Stimulated activated CD8-positive, alpha-beta memory T cell treated with anti-CD3 and anti-CD28 coated beads, Interleukin-7, amount 100 ng/mL, for 4 hours (primary cell): Measurements from ENCODE around the gene SLC24A5.

Experiments used
- DNase-seq, 2 donors: peaks; one replicate each; pipeline ENCODE4 v3.0.0-alpha.2; 2020; ENCODE audit warnings: low read depth in 2 of 2

Gene SLC24A5

DNA sequence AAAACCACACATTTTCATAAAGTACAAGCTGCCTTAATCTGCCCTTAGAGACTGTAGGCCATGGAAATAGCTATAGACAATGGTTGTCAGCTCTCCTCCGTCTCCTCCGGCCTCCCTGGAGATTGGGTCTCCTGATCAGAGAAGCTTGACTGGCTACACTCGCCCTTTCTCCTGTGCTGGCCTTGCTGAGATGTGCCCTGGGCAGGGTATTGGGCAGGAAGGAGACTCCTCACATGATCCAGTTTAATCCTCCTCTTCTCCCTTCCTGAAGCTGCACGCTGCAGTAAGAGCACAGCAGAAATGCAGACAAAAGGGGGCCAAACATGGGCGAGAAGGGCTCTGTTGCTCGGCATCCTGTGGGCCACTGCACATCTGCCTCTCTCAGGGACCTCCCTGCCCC lies at the start of gene SLC24A5:
TSS of gene SLC24A5 (plus strand) at position 246 of the 400 bp plus-strand sequence. CDS start at position 301, 55 bp downstream.
- no peak for DNase-seq

DNA sequence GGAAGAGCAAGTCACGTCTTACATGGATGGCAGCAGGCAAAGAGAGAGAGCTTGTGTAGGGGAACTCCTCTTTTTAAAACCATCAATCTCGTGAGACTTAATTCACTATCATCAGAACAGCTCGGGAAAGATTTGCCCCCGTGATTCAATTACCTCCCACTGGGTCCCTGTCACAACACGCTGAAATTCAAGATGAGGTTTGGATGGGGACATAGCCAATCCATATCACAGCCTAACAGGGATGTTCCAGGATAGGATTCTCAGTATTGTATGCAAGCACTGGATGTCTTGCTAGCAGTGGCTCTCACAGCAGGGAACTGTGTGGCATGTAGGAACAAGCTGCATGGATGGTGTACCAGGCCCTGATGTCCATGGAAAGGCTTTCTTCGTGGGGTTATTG lies 47.8 kb upstream of the SLC24A5 start:
- DNase-seq, result no peak

- no peak for DNase-seq
Measured at GRCh38 chr15:48073881-48074280, 46.9 kb upstream of the SLC24A5 start.

DNA sequence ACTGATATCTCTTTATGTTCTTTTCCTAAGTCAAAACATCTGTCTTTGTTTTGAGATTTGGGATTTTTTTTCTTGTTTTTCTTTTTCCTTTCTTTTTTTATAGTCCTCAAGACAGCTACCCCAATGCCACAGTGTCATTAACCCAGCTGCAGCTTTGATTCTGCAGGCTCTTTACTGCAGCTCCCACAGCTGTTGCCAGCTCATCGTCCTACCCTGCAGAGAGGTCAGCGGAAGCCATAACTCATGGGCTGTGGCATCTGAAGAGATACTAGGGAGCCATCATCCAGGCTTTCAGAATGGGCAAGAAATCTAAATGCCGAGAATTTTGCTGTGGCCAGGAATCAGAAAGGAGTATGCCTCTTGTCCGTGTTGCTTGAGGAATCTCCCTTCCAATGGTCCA lies 44.3 kb upstream of the SLC24A5 start:
- no peak for DNase-seq

GRCh38 chr15:48077616-48078184 lies 43.1 kb upstream of the SLC24A5 start:
- no peak for DNase-seq

DNA sequence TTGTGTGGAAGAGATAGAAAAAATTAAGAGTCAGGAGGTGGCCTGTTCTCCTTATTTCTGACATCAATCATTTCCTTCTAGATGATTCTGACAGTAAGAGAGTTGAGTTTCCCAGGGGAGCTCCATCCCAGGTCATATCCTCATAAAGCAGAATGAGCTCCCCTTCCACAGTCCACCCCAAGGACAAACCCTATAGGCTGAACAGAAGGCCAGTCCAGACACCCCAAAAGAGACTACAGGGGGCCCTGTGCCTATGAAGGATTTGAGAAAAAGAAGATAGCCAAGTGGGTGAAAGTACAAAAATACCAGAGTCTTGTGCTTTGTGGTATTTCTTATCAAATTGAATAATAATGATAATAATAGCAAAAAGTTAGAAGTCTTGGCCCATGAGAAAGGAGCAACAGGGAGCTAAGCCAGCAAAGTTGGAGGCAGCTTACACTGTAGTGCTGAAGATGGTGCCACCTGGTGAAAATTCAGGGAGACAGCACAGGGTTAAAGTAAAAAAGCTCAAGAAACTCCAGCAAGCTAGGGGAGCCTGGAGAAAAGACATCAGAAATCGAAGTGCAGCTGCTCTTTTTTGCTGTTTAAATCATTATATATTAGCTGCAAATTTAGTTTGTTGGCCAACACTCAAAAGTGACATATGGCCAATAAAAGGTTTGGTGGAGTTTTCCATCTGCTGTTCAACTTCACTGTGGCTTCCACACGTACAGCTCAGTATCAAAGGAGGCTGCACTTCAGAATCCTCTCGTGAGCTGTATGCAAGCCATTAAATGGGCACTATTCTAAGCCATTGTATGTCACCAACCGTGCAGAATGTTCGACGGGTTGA lies 35.8 kb upstream of the SLC24A5 start:
- DNase-seq, result no peak

DNA sequence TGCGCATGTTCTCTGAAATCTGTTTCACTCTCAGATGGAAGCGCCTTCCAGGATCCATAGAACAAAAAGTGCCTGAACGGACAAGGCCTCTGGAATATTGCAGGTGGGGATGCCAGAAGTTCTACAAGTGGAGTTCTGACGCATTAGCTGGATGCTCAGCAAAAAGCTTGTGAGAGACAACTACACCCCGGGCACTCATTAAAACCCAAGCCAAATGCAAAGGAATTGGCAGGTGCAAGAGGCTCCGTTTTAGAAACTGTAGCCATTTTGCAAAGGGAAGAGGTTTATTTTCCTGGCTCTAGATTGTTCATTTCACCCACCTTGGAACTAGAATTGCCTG lies 35.2 kb upstream of the SLC24A5 start:
- DNase-seq, result no peak

GRCh38 chr15:48086133-48086532 lies 34.7 kb upstream of the SLC24A5 start:
- DNase-seq, result no peak

- no peak for DNase-seq
Measured at GRCh38 chr15:48086576-48086975, 34.2 kb upstream of the SLC24A5 start.

- no peak for DNase-seq
Measured at GRCh38 chr15:48087844-48088243, 32.9 kb upstream of the SLC24A5 start.

- DNase-seq, result no peak
Measured at GRCh38 chr15:48089702-48090101, 31.1 kb upstream of the SLC24A5 start.

DNA sequence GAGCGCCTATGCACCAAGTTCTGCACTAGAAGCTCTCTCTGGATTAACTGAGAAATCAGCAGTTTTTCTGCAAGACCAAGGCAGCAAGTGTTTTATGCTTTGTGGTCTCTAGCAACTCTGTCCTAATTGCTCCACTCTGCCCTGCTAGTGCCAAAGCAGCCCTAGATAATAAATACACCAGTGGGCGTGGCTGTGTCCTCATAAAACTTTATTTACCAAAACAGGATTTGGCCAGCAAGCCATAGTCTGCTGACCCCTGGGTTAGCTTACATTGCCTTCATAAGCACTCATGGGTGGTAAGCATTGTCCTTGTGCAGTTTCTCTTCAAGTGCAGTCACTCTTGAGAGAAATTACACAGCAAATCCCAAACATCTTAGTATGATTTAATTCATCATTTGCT lies 30.7 kb upstream of the SLC24A5 start:
- DNase-seq, result no peak

- DNase-seq, result no peak
Measured at GRCh38 chr15:48090666-48091065, 30.1 kb upstream of the SLC24A5 start.

- DNase-seq, result no peak
Measured at GRCh38 chr15:48091522-48091921, 29.3 kb upstream of the SLC24A5 start.

- no peak for DNase-seq
Measured at GRCh38 chr15:48096355-48096786, 24.4 kb upstream of the SLC24A5 start.

DNA sequence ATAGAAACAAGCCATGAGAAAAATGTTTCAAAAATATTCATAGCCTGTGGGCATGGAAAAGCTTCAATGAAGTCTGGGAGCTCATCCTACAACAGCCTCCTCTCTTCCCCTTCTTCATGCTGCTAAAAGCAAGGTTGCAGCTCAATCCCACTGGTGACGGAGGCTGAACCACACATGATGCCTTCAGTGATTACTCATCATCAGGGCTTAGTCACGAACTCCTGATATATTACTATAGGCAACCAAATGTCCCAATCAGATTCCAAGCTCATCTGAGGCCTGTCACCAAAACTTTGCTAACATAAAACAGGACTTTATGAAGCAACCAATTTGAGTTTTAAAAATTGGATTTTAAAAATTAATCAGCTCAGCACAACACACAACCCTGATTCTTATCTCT lies 24.0 kb upstream of the SLC24A5 start:
- DNase-seq, result no peak

GRCh38 chr15:48097264-48097663 lies 23.5 kb upstream of the SLC24A5 start:
- no peak for DNase-seq

DNA sequence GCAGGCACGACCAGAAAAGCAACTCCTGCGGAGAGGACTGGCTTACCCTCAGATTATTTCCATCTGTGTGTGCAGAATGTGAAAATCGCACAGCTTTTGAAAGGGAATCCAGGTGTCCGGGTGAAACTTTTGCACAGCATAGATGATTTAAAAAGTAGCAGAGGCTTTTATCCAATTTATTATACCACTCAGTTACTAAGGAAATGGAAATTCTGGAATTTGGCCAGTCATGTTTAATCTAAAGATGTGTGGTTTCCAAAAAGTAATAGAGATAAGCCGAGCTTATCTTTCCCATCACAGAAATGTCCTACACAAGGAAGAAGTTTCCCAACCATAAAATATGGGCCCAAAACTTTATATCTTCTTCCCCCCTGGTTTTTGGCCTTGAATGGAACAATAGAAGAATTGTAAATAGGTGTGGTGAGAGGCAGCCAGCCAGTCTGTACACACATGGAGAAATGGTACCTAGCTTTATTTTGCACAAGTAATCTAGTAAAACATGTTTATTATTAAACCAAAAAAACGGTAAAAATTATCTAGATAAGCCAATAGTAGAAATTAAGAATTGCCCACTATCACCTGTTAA lies 19.3 kb upstream of the SLC24A5 start:
- no peak for DNase-seq

DNA sequence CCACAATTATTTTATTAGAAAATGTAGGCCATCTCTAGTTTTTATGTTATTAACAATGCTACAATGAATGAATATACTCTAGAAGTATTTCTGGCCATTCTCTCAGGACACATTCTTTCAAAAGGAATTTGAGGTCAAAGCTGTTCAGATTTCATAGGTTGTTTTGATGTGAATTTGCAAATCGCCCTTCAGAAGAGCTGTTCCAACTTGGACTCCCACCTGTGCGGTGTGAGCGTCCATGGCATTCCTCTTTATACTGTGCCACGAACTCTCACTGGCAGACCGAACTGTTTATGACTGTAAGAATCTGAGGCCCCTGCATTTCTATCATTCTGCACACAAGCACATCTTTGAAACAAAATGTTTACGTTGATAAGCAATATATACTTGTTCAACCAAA lies 18.6 kb upstream of the SLC24A5 start:
- no peak for DNase-seq

GRCh38 chr15:48103647-48104046 lies 17.1 kb upstream of the SLC24A5 start:
- no peak for DNase-seq

DNA sequence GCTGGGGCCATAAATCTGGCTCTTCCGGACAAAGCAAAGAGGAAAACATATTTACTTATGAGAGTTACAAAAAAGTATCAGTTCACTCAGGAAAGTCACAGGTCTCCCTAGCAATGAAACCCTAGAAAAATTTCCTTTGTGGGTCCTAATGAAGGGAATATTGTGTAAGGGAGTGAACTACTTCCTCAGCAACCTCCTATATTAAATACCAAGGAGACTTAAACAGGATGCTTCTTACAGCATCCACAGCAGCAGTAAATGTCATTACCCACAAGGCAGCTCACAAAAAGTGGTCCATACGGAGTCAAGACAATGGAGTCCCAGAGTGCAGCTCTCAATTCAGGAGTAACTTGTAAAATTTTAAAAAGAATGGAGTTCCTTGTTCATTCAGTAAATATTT lies 14.9 kb upstream of the SLC24A5 start:
- DNase-seq, result no peak

GRCh38 chr15:48109212-48109611 lies 11.6 kb upstream of the SLC24A5 start:
- no peak for DNase-seq

DNA sequence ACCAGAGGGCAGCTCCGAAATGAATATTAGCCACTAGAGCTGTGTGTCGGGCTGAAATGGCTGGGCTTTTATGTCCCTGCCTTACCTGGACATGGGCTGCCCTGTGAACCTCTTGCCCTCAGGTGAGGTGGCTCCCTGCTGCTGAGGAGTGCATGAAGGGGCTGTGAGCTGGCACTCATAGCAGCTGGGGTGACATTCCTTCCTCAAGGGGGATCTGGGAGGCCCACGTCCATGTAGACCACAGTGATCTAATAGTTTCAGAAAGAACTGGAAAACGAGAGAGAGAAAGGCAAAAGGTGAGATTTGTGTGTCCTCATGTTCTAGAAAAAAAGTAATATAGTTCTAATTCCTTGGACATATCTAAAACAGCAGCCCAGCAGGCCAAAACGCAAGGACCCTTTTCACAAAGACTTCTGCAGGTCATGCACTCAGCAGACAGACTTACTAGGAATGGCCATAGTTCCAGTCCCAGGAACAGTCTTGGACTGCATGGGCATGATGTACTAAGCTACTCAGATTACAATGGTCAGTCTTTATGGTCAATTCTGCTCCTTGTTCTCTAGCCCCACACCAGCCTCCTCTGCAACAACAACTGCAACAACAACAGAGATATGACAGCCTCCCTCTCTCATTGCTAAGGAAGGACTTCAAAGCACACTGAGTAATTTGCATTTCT lies 10.8 kb upstream of the SLC24A5 start:
- no peak for DNase-seq
